SK-N-SH (cell line): Measurements from ENCODE around the gene RPP14. TPM values are rescaled to one million over a fixed set of nuclear protein-coding genes. Genes with fewer than 3 reads are reported as not detected.
"Not testable (repeated sequence)": the region's sequence is repeated elsewhere in the genome, so short reads cannot be mapped to it uniquely, and the experiment has no call there.

Experiments used
- CTCF ChIA-PET: fragments of 300-600, 350-600 bp; formaldehyde crosslinking; extraction: SDS; loops from one replicate; lab custom pipeline; 2021; lab: Yijun Ruan, JAX
- POLR2A ChIA-PET: fragments of 350-600 bp; sonication (Branson Sonifier 250); formaldehyde crosslinking; extraction: SDS; loops from one replicate; lab custom pipeline; 2020; ENCODE audit warnings: antibody characterized with exemption, inconsistent platforms; lab: Yijun Ruan, JAX
- DNase-seq: peaks from one replicate; pipeline ENCODE4 v3.0.0; 2012
- H2AFZ ChIP-seq: fragments of 200-600 bp; sonication (generic); 2 replicates; pipeline ENCODE4 v1.8.1; 2016; ENCODE audit warnings: antibody characterized with exemption, mild to moderate bottlenecking, low read depth
- H3F3A ChIP-seq: fragments of 200-600 bp; sonication (generic); replicated peaks from 2 replicates; pipeline ENCODE3; 2016; ENCODE audit warnings: antibody characterized with exemption, mild to moderate bottlenecking; ENCODE audit not compliant: insufficient read depth
- H3K27ac ChIP-seq, 2 experiments: fragments of 200-500 bp in 1 of 2; fragments of 200-600 bp in 1 of 2; sonication (Bioruptor generic) in 1 of 2; sonication (generic), shearing (Covaris generic) in 1 of 2; 2 replicates each; pipeline versions ENCODE4 v1.5.1 to v1.6.1; 2014 to 2016; ENCODE audit warnings: low read depth in 2 of 2, inconsistent platforms in 1 of 2, low read length in 1 of 2, mild to moderate bottlenecking in 1 of 2, mixed read lengths in 1 of 2
- H3K27me3 ChIP-seq: fragments of 200-600 bp; sonication (generic), shearing (Covaris generic); 2 replicates; pipeline ENCODE4 v1.6.1; 2016; ENCODE audit warnings: mixed run types; ENCODE audit not compliant: insufficient read depth
- H3K36me3 ChIP-seq, 2 experiments: fragments of 200-500 bp in 1 of 2; fragments of 200-600 bp in 1 of 2; sonication (Bioruptor generic) in 1 of 2; sonication (generic) in 1 of 2; replicated peaks in 1 of 2; 2 replicates each; pipeline versions ENCODE3 to v1.5.1; 2014 to 2016; ENCODE audit warnings: low read length in 1 of 2, mild to moderate bottlenecking in 1 of 2; ENCODE audit not compliant: insufficient read depth in 2 of 2, control insufficient read depth in 1 of 2
- H3K4me1 ChIP-seq, 2 experiments: fragments of 200-500 bp in 1 of 2; fragments of 200-600 bp in 1 of 2; sonication (Bioruptor generic) in 1 of 2; sonication (generic), shearing (Covaris generic) in 1 of 2; 2 replicates each; pipeline versions ENCODE4 v1.5.1 to v1.6.1; 2014 to 2016; ENCODE audit warnings: low read depth in 1 of 2, low read length in 1 of 2, mixed run types in 1 of 2; ENCODE audit not compliant: insufficient read depth in 2 of 2, control insufficient read depth in 1 of 2
- H3K4me2 ChIP-seq: fragments of 200-600 bp; sonication (generic), shearing (Covaris generic); 2 replicates; pipeline ENCODE4 v1.6.1; 2017; ENCODE audit warnings: mixed run types
- H3K4me3 ChIP-seq, 2 experiments: fragments of 200-500 bp in 1 of 2; fragments of 200-600 bp in 1 of 2; sonication (Bioruptor generic) in 1 of 2; sonication (generic), shearing (Covaris generic) in 1 of 2; 2 replicates each; pipeline versions ENCODE4 v1.5.1 to v1.8.1; 2014 to 2016; ENCODE audit warnings: low read depth in 2 of 2, inconsistent platforms in 1 of 2, low read length in 1 of 2, mild to moderate bottlenecking in 1 of 2, mixed read lengths in 1 of 2, moderate library complexity in 1 of 2
- H3K79me2 ChIP-seq: fragments of 200-600 bp; sonication (generic); 2 replicates; pipeline ENCODE4 v1.8.1; 2017; ENCODE audit warnings: mild to moderate bottlenecking; ENCODE audit not compliant: insufficient read depth
- H3K9ac ChIP-seq: fragments of 200-600 bp; sonication (generic); 2 replicates; pipeline ENCODE4 v1.6.1; 2017; ENCODE audit warnings: mixed run types
- H3K9me2 ChIP-seq: fragments of 200-600 bp; sonication (generic); 2 replicates; pipeline ENCODE4 v1.6.1; 2017; ENCODE audit warnings: mixed run types
- H3K9me3 ChIP-seq: fragments of 200-600 bp; sonication (generic); 2 replicates; pipeline ENCODE4 v1.6.1; 2017; ENCODE audit warnings: mixed run types, mild to moderate bottlenecking, moderate library complexity
- H4K20me1 ChIP-seq: fragments of 200-600 bp; sonication (generic); 2 replicates; pipeline ENCODE4 v1.6.1; 2017; ENCODE audit warnings: mild to moderate bottlenecking, mixed run types; ENCODE audit not compliant: insufficient read depth
- EZH2phosphoT487 ChIP-seq: fragments of 200-600 bp; sonication (generic); IDR thresholded peaks from 2 replicates; pipeline ENCODE4 v1.6.1; 2017; ENCODE audit warnings: low read depth, mixed run types, mild to moderate bottlenecking, antibody characterized with exemption, moderate library complexity, borderline replicate concordance
- WGBS: methylation state at CpG from one replicate; pipeline ENCODE4 v1.1.6; 2017; ENCODE audit warnings: low lambda C conversion rate; 5-methylcytosine and 5-hydroxymethylcytosine counted together
- polyA plus RNA-seq, 3 experiments: library from polyadenylated mRNA; depleted of rRNA; stranded (reverse); fragments of >200 nt; gene quantifications; 2 replicates each; pipeline ENCODE4 v1.2.3, GENCODE V29; 2012
- TF ChIP-seq, protein P1 (sequence below): fragments of 200-600 bp; sonication (generic); IDR thresholded peaks from 2 replicates; pipeline ENCODE4 v1.6.1; 2017; ENCODE audit warnings: antibody characterized with exemption, mild to moderate bottlenecking, moderate library complexity

The RPP14 gene
- polyA plus RNA-seq, 1 of the 3 experiments (the other 2 are of a cell fraction): 8.3 TPM

DNA sequence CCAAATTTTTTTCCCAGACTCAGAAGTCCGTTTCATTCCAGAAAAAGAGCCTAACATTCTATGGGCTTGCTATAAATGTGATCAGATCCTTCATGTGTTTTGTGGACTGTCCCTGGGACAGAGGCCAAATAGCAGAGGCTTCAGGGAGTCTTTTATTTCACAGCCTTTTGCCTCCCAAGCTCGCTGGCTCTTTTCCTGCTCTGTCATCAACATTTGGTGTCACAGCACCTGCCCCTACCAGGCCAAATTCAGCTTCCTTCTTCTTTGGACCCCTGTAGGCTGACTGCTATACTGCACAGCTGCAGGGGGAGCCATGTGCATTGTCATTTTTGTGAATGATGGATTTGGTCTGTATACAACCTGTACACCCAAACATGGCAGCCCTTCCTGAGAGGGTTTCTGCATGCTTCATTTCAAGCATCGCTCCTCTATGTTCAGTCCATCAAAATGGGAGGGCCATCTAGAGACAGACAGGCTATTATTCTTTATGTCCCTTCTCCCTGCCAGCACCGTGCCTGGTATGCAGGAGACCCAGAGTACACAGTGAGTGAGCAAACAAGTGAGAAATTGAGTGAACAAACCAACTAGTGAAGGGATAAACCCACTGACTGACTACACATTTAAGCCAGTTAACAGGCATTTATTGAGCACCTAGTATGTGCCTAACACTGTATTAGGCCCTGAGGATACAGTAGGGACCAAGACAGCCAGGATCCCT lies 17.9 kb upstream of the RPP14 start:
- TF ChIP-seq, protein P1, sequence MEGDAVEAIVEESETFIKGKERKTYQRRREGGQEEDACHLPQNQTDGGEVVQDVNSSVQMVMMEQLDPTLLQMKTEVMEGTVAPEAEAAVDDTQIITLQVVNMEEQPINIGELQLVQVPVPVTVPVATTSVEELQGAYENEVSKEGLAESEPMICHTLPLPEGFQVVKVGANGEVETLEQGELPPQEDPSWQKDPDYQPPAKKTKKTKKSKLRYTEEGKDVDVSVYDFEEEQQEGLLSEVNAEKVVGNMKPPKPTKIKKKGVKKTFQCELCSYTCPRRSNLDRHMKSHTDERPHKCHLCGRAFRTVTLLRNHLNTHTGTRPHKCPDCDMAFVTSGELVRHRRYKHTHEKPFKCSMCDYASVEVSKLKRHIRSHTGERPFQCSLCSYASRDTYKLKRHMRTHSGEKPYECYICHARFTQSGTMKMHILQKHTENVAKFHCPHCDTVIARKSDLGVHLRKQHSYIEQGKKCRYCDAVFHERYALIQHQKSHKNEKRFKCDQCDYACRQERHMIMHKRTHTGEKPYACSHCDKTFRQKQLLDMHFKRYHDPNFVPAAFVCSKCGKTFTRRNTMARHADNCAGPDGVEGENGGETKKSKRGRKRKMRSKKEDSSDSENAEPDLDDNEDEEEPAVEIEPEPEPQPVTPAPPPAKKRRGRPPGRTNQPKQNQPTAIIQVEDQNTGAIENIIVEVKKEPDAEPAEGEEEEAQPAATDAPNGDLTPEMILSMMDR: peak; percentile 13; the same call in 1 of the 2 replicates
- no peak for TF ChIP-seq EZH2phosphoT487

DNA sequence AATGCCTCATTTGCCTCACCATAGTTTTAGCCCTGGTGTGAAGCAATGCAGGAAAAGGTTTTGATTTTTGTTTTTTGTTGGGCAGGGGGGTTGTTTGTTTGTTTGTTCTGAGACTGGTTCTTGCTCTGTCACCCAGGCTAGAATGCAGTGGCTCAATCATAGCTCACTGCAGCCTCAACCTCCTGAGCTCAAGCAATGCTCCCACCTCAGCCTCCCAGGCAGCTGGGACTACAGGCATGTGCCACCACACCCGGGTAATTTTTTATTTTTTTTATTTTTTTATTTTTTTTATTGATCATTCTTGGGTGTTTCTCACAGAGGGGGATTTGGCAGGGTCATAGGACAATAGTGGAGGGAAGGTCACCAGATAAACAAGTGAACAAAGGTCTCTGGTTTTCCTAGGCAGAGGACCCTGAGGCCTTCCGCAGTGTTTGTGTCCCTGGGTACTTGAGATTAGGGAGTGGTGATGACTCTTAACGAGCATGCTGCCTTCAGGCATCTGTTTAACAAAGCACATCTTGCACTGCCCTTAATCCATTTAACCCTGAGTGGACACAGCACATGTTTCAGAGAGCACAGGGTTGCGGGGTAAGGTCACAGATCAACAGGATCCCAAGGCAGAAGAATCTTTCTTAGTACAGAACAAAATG lies 17.0 kb upstream of the RPP14 start:
- POLR2A ChIA-PET, H3F3A ChIP-seq, CTCF ChIA-PET, H3K27ac ChIP-seq, H3K9me2 ChIP-seq, H3K36me3 ChIP-seq, H3K79me2 ChIP-seq, H3K27me3 ChIP-seq, H3K9ac ChIP-seq, H2AFZ ChIP-seq, DNase-seq, H4K20me1 ChIP-seq, H3K9me3 ChIP-seq, H3K4me1 ChIP-seq, H3K4me2 ChIP-seq, H3K4me3 ChIP-seq: not testable (repeated sequence)
- WGBS: 53% methylated on average over 4 of the region's 4 CpGs

More for the DNA sequence above, 17.9 kb upstream of the RPP14 start:
- Histone ChIP-seq H3K27ac (no peak overlapping the region), H2AFZ (no peak overlapping the region), H3K4me1 (no peaks in the 10 kb centered on the region), H3K79me2 (no peaks in the 10 kb centered on the region), H3F3A (no peaks in the 10 kb centered on the region), H3K9me2 (no peaks in the 10 kb centered on the region), H3K27me3 (no peaks in the 10 kb centered on the region), H3K4me3 (no peak overlapping the region), H3K9ac (no peak overlapping the region), H4K20me1 (no peaks in the 10 kb centered on the region), H3K36me3 (peaks cover 0 to 6% of the 10 kb centered on the region in 2 experiments), H3K4me2 (no peak overlapping the region), H3K9me3 (no peaks in the 10 kb centered on the region)
- no peak for DNase-seq
- POLR2A ChIA-PET: no interaction called here
- CTCF ChIA-PET: interaction anchor here (0.9 kb wide), 1 partner anchor 111 kb away, joined by 4 read pairs; no protein-coding TSS in a partner anchor
- 84% methylated on average over 4 of the region's 4 CpGs for WGBS

DNA sequence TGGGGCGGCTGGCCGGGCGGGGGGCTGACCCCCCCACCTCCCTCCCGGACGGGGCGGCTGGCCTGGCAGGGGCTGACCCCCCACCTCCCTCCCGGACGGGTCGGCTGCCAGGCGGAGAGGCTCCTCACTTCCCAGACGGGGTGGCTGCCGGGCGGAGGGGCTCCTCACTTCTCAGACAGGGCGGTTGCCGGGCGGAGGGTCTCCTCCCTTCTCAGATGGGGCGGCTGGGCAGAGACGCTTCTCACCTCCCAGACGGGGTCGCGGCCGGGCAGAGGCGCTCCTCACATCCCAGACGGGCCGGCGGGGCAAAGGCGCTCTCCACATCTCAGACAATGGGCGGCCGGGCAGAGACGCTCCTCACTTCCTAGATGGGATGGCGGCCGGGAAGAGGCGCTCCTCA lies 15.6 kb upstream of the RPP14 start:
- H3K9me3 ChIP-seq, H3K9me2 ChIP-seq, H3K9ac ChIP-seq, H3K27me3 ChIP-seq, POLR2A ChIA-PET, H4K20me1 ChIP-seq, H3K79me2 ChIP-seq, H3K4me1 ChIP-seq, H3K4me3 ChIP-seq, H3F3A ChIP-seq, H3K4me2 ChIP-seq, H3K27ac ChIP-seq, DNase-seq, H2AFZ ChIP-seq: not testable (repeated sequence)
- CTCF ChIA-PET: interaction anchor here (1.9 kb wide), 1 partner anchor 113 kb away, joined by 4 read pairs; no protein-coding TSS in a partner anchor
- WGBS: no CpG with 5 or more reads among the region's 33 CpGs
- peaks cover 0 to 13% of the 10 kb centered on the region in 2 experiments for H3K36me3 ChIP-seq
